ENCODE measurements around the gene NEAT1. TPM values are rescaled to one million over a fixed set of nuclear protein-coding genes. Genes with fewer than 3 reads are reported as not detected.

The NEAT1 gene
- total RNA-seq, 5 donors from 2014 or later (not counting 1 experiment from before 2014, with no cell fraction given) = 368 to 1,017 (median 906) TPM

GRCh38 chr11:65421794-65422632 is 585 bp upstream of the NEAT1 start:
- ATAC-seq (replicated peaks in 1 of 4) (peak; percentile 3 to 7 (median 4)), DNase-seq (peak; percentile 65 to 90 (median 76))
- peak overlapping the region; percentile 98 to 99 for H3K27ac Mint-ChIP-seq
- Histone ChIP-seq H3K36me3 (ENCODE audit: control insufficient read depth in 2 of 2, extremely low read depth in 1 of 2, insufficient read depth in 1 of 2, low read length in 1 of 2) (peaks cover 0 to 10% of the 10 kb centered on the region in 2 donors), H3K4me1 (ENCODE audit: control insufficient read depth in 1 of 2, extremely low read depth in 1 of 2, insufficient read depth in 2 of 2, low read length in 2 of 2) (peaks cover 62 to 73% of the 10 kb centered on the region in 2 experiments), H3K27me3 (replicated peaks in 1 of 2; ENCODE audit: control insufficient read depth in 2 of 2, extremely low read depth in 1 of 2, insufficient read depth in 2 of 2, low read length in 1 of 2) (no peaks in the 10 kb centered on the region), H3K9me3 (no peaks in the 10 kb centered on the region), H3K4me3 (ENCODE audit: control insufficient read depth in 1 of 2, extremely low read depth in 1 of 2, low read length in 1 of 2) (peak overlapping the region; percentile 92 to 95), H3K27ac (ENCODE audit: low read length) (peak overlapping the region; percentile 95)
- under 1% methylated on average over 61 of the region's 68 CpGs for WGBS (ENCODE audit: insufficient coverage)
- ChIA-PET POLR2A (interaction anchor here (0.6 to 12.1 kb wide), 8 partner anchors 8 to 240 kb away, joined by 3 to 306 read pairs (median 6); partner anchors contain the start of genes MALAT1 (in 2 of the 2) and RELA (in 1 of the 2)), CTCF (interaction anchor here in 1 of 2 donors (1.1 to 3.6 kb wide), 5 partner anchors 11 to 86 kb away, joined by 5 to 30 read pairs (median 6); partner anchors contain the start of gene MALAT1)
- H3K27me3 Mint-ChIP-seq = no peaks in the 10 kb centered on the region
- peaks cover 42% of the 10 kb centered on the region for H3K36me3 Mint-ChIP-seq
- H3K4me3 Mint-ChIP-seq = peak overlapping the region; percentile 91 to 100 (median 98)
- peaks cover 47 to 89% (median 51%) of the 10 kb centered on the region in 3 donors for H3K4me1 Mint-ChIP-seq
- H3K9me3 Mint-ChIP-seq = no peaks in the 10 kb centered on the region

DNA sequence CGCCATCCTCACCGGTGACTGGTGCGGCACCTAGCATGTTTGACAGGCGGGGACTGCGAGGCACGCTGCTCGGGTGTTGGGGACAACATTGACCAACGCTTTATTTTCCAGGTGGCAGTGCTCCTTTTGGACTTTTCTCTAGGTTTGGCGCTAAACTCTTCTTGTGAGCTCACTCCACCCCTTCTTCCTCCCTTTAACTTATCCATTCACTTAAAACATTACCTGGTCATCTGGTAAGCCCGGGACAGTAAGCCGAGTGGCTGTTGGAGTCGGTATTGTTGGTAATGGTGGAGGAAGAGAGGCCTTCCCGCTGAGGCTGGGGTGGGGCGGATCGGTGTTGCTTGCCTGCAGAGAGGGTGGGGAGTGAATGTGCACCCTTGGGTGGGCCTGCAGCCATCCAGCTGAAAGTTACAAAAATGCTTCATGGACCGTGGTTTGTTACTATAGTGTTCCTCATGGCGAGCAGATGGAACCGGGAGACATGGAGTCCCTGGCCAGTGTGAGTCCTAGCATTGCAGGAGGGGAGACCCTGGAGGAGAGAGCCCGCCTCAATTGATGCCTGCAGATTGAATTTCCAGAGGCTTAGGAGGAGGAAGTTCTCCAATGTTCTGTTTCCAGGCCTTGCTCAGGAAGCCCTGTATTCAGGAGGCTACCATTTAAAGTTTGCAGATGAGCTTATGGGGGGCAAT is 1.1 kb downstream of the NEAT1 start:
- peaks cover 71 to 73% of the 10 kb centered on the region in 2 experiments for H3K4me1 ChIP-seq (ENCODE audit: control insufficient read depth in 1 of 2, extremely low read depth in 1 of 2, insufficient read depth in 2 of 2, low read length in 2 of 2)
- peak overlapping the region; percentile 91 to 100 (median 98) for H3K4me3 Mint-ChIP-seq
- H3K27me3 Mint-ChIP-seq = no peaks in the 10 kb centered on the region
- H3K4me1 Mint-ChIP-seq = peaks cover 51 to 89% (median 52%) of the 10 kb centered on the region in 3 donors
- ATAC-seq (replicated peaks in 1 of 4) = no peak
- POLR2A ChIA-PET = interaction anchor here (0.5 to 12.1 kb wide), 12 partner anchors 9 to 102 kb away, joined by 3 to 306 read pairs (median 8); partner anchors contain the start of gene MALAT1 (in 2 of the 2)
- CTCF ChIA-PET = interaction anchor here in 1 of 2 donors (1.2 to 1.7 kb wide), 4 partner anchors 76 to 85 kb away, joined by 4 to 10 read pairs (median 5); partner anchors contain the start of gene MALAT1
- H3K36me3 Mint-ChIP-seq = peaks cover 54% of the 10 kb centered on the region
- peaks cover 0 to 15% of the 10 kb centered on the region in 2 donors for H3K36me3 ChIP-seq (ENCODE audit: control insufficient read depth in 2 of 2, extremely low read depth in 1 of 2, insufficient read depth in 1 of 2, low read length in 1 of 2)
- peak overlapping the region; percentile 98 to 99 for H3K27ac Mint-ChIP-seq
- peak in 12 of 35 experiments; percentile 14 to 51 (median 40) for DNase-seq
- peak overlapping the region; percentile 92 to 95 for H3K4me3 ChIP-seq (ENCODE audit: control insufficient read depth in 1 of 2, extremely low read depth in 1 of 2, low read length in 1 of 2)
- no peaks in the 10 kb centered on the region for H3K27me3 ChIP-seq (replicated peaks in 1 of 2; ENCODE audit: control insufficient read depth in 2 of 2, extremely low read depth in 1 of 2, insufficient read depth in 2 of 2, low read length in 1 of 2)
- WGBS (ENCODE audit: insufficient coverage) = 0% methylated on average over 14 of the region's 19 CpGs
- peak overlapping the region; percentile 95 for H3K27ac ChIP-seq (ENCODE audit: low read length)
- H3K9me3 Mint-ChIP-seq = no peaks in the 10 kb centered on the region
- H3K9me3 ChIP-seq = no peaks in the 10 kb centered on the region

DNA sequence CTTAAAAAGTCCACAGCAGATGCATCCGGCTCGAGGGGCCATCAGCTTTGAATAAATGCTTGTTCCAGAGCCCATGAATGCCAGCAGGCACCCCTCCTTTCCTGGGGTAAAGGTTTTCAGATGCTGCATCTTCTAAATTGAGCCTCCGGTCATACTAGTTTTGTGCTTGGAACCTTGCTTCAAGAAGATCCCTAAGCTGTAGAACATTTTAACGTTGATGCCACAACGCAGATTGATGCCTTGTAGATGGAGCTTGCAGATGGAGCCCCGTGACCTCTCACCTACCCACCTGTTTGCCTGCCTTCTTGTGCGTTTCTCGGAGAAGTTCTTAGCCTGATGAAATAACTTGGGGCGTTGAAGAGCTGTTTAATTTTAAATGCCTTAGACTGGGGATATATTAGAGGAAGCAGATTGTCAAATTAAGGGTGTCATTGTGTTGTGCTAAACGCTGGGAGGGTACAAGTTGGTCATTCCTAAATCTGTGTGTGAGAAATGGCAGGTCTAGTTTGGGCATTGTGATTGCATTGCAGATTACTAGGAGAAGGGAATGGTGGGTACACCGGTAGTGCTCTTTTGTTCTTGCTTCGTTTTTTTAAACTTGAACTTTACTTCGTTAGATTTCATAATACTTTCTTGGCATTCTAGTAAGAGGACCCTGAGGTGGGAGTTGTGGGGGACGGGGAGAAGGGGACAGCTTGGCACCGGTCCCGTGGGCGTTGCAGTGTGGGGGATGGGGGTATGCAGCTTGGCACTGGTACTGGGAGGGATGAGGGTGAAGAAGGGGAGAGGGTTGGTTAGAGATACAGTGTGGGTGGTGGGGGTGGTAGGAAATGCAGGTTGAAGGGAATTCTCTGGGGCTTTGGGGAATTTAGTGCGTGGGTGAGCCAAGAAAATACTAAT is 1.9 kb downstream of the NEAT1 start:
- peaks cover 54% of the 10 kb centered on the region for H3K36me3 Mint-ChIP-seq
- Histone ChIP-seq H3K36me3 (ENCODE audit: control insufficient read depth in 2 of 2, extremely low read depth in 1 of 2, insufficient read depth in 1 of 2, low read length in 1 of 2) (peaks cover 0 to 15% of the 10 kb centered on the region in 2 donors), H3K4me1 (ENCODE audit: control insufficient read depth in 1 of 2, extremely low read depth in 1 of 2, insufficient read depth in 2 of 2, low read length in 2 of 2) (peaks cover 69 to 75% of the 10 kb centered on the region in 2 experiments), H3K9me3 (no peaks in the 10 kb centered on the region), H3K4me3 (ENCODE audit: control insufficient read depth in 1 of 2, extremely low read depth in 1 of 2, low read length in 1 of 2) (peak overlapping the region; percentile 92 to 95), H3K27ac (ENCODE audit: low read length) (peak overlapping the region; percentile 95), H3K27me3 (replicated peaks in 1 of 2; ENCODE audit: control insufficient read depth in 2 of 2, extremely low read depth in 1 of 2, insufficient read depth in 2 of 2, low read length in 1 of 2) (no peaks in the 10 kb centered on the region)
- H3K9me3 Mint-ChIP-seq = no peaks in the 10 kb centered on the region
- ChIA-PET CTCF (interaction anchor here in 1 of 2 donors (0.6 to 1.7 kb wide), 7 partner anchors 8 to 86 kb away, joined by 3 to 10 read pairs (median 4); partner anchors contain the start of gene MALAT1), POLR2A (interaction anchor here (0.5 to 12.1 kb wide), 16 partner anchors 8 to 571 kb away, joined by 3 to 306 read pairs (median 6); partner anchors contain the start of gene MALAT1 (in 2 of the 2))
- H3K27me3 Mint-ChIP-seq = no peaks in the 10 kb centered on the region
- peak overlapping the region; percentile 91 to 100 (median 98) for H3K4me3 Mint-ChIP-seq
- 1% methylated on average over 12 of the region's 18 CpGs for WGBS (ENCODE audit: insufficient coverage)
- H3K27ac Mint-ChIP-seq = peak overlapping the region; percentile 98 to 99
- peaks cover 51 to 89% (median 52%) of the 10 kb centered on the region in 3 donors for H3K4me1 Mint-ChIP-seq
- ATAC-seq (replicated peaks in 1 of 4) = peak in 1 of 4 experiments; percentile 12
- DNase-seq = peak in 30 of 35 experiments; percentile 32 to 70 (median 58)

DNA sequence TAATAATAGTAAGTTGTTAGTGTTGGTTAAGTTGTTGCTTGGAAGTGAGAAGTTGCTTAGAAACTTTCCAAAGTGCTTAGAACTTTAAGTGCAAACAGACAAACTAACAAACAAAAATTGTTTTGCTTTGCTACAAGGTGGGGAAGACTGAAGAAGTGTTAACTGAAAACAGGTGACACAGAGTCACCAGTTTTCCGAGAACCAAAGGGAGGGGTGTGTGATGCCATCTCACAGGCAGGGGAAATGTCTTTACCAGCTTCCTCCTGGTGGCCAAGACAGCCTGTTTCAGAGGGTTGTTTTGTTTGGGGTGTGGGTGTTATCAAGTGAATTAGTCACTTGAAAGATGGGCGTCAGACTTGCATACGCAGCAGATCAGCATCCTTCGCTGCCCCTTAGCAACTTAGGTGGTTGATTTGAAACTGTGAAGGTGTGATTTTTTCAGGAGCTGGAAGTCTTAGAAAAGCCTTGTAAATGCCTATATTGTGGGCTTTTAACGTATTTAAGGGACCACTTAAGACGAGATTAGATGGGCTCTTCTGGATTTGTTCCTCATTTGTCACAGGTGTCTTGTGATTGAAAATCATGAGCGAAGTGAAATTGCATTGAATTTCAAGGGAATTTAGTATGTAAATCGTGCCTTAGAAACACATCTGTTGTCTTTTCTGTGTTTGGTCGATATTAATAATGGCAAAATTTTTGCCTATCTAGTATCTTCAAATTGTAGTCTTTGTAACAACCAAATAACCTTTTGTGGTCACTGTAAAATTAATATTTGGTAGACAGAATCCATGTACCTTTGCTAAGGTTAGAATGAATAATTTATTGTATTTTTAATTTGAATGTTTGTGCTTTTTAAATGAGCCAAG is 2.7 kb downstream of the NEAT1 start:
- Histone ChIP-seq H3K9me3 (no peaks in the 10 kb centered on the region), H3K27me3 (replicated peaks in 1 of 2; ENCODE audit: control insufficient read depth in 2 of 2, extremely low read depth in 1 of 2, insufficient read depth in 2 of 2, low read length in 1 of 2) (no peaks in the 10 kb centered on the region), H3K4me3 (ENCODE audit: control insufficient read depth in 1 of 2, extremely low read depth in 1 of 2, low read length in 1 of 2) (peak overlapping the region; percentile 92 to 95), H3K4me1 (ENCODE audit: control insufficient read depth in 1 of 2, extremely low read depth in 1 of 2, insufficient read depth in 2 of 2, low read length in 2 of 2) (peaks cover 69 to 76% of the 10 kb centered on the region in 2 experiments), H3K36me3 (ENCODE audit: control insufficient read depth in 2 of 2, extremely low read depth in 1 of 2, insufficient read depth in 1 of 2, low read length in 1 of 2) (peaks cover 0 to 15% of the 10 kb centered on the region in 2 donors), H3K27ac (ENCODE audit: low read length) (peak overlapping the region; percentile 95)
- DNase-seq (peak; percentile 55 to 96 (median 87)), ATAC-seq (replicated peaks in 1 of 4) (peak; percentile 46 to 63 (median 50))
- ChIA-PET CTCF (interaction anchor here in 1 of 2 donors (0.7 to 1.7 kb wide), 7 partner anchors 9 to 85 kb away, joined by 3 to 11 read pairs (median 5); partner anchors contain the start of gene MALAT1), POLR2A (interaction anchor here (0.5 to 12.1 kb wide), 13 partner anchors 9 to 646 kb away, joined by 3 to 306 read pairs (median 5); partner anchors contain the start of gene MALAT1 (in 2 of the 2))
- Mint-ChIP-seq H3K4me1 (peaks cover 52 to 90% (median 53%) of the 10 kb centered on the region in 3 donors), H3K27ac (peak overlapping the region; percentile 98 to 99), H3K9me3 (no peaks in the 10 kb centered on the region), H3K27me3 (no peaks in the 10 kb centered on the region), H3K4me3 (peak overlapping the region; percentile 91 to 100 (median 98)), H3K36me3 (peaks cover 54% of the 10 kb centered on the region)
- WGBS (ENCODE audit: insufficient coverage) = 1% methylated on average over 6 of the region's 9 CpGs
